Vagina (tissue), 2 donors: ENCODE data around the gene EP400. TPM values are rescaled to one million over a fixed set of nuclear protein-coding genes. Genes with fewer than 3 reads are reported as not detected.

ENCODE experiments used
- DNase-seq, 2 donors: peaks; one replicate each; pipeline ENCODE4 v3.0.0-alpha.2; 2017; ENCODE audit errors: extremely low spot score in 2 of 2
- H3K27ac ChIP-seq: fragments of 200-600 bp; sonication (generic); one replicate; pipeline ENCODE4 v1.5.1; 2019
- H3K27me3 ChIP-seq: fragments of 200-600 bp; sonication (generic); one replicate; pipeline ENCODE4 v1.5.1; 2019
- H3K36me3 ChIP-seq, 2 donors: fragments of 200-600 bp; sonication (generic); one replicate each; pipeline ENCODE4 v1.5.1; 2017 to 2019
- H3K4me1 ChIP-seq: fragments of 200-600 bp; sonication (generic); one replicate; pipeline ENCODE4 v1.5.1; 2019
- H3K4me3 ChIP-seq, 2 donors: fragments of 200-600 bp; sonication (generic); 1 replicate in 1 of 2; 2 replicates in 1 of 2; pipeline ENCODE4 v1.5.1; 2016 to 2019
- H3K9me3 ChIP-seq: fragments of 200-600 bp; sonication (generic); one replicate; pipeline ENCODE4 v1.5.1; 2019
- CTCF ChIP-seq, 3 experiments: fragments of 450-650 bp in 2 of 3; fragments of 200-600 bp in 1 of 3; sonication (generic) in 1 of 3; IDR thresholded peaks; one replicate each; pipeline ENCODE4 v1.5.1; 2017 to 2019; ENCODE audit warnings: antibody characterized with exemption in 3 of 3, mild to moderate bottlenecking in 2 of 3, moderate library complexity in 2 of 3
- POLR2A ChIP-seq, 2 donors: fragments of 450-650 bp; IDR thresholded peaks; one replicate each; pipeline ENCODE4 v1.6.1; 2017; ENCODE audit warnings: antibody characterized with exemption in 2 of 2, mild to moderate bottlenecking in 2 of 2, moderate library complexity in 2 of 2
- POLR2AphosphoS5 ChIP-seq, 2 donors: sonication (generic); formaldehyde crosslinking; IDR thresholded peaks; one replicate each; pipeline ENCODE4 v1.9.0; 2017; ENCODE audit warnings: antibody characterized with exemption in 2 of 2, mild to moderate bottlenecking in 2 of 2, low read depth in 1 of 2; ENCODE audit not compliant: insufficient read depth in 1 of 2
- intact Hi-C: fragments of 100-400 bp; cut with DNase I; formaldehyde crosslinking; loops from one replicate; pipeline ENCODE4 v1.15.1; 2023
- total RNA-seq: library from RNA; depleted of rRNA; stranded (reverse); fragments of >200 nt; gene quantifications from one replicate; pipeline ENCODE4 v1.2.3, GENCODE V29; 2016

The EP400 gene
- total RNA-seq, 1 donor from 2014 or later = 35.6 TPM

- no peak for DNase-seq
- intact Hi-C loops = no loop called here
- TF ChIP-seq POLR2AphosphoS5 (IDR thresholded peaks at IDR 0.05; ENCODE audit: insufficient read depth in 1 of 2, low read depth in 1 of 2) (no peak), POLR2A (IDR thresholded peaks at IDR 0.05) (no peak), CTCF (IDR thresholded peaks at IDR 0.05) (no peak)
- Histone ChIP-seq H3K27me3 (no peaks in the 10 kb centered on the region), H3K36me3 (peaks cover 0 to 47% of the 10 kb centered on the region in 2 donors), H3K4me1 (no peaks in the 10 kb centered on the region), H3K27ac (no peak overlapping the region), H3K9me3 (no peaks in the 10 kb centered on the region), H3K4me3 (no peak overlapping the region)
These were observed 126.2 kb downstream of the EP400 start for GRCh38 chr12:132075714-132076553.

GRCh38 chr12:132076711-132077110 lies 127.0 kb downstream of the EP400 start:
- H3K4me3 ChIP-seq = no peak overlapping the region
- H3K27me3 ChIP-seq = no peaks in the 10 kb centered on the region
- H3K9me3 ChIP-seq = no peaks in the 10 kb centered on the region
- no peak overlapping the region for H3K27ac ChIP-seq
- H3K36me3 ChIP-seq = peaks cover 0 to 40% of the 10 kb centered on the region in 2 donors
- DNase-seq = no peak
- no peak for TF ChIP-seq POLR2A (IDR thresholded peaks at IDR 0.05)
- TF ChIP-seq CTCF (IDR thresholded peaks at IDR 0.05) = no peak
- no peak for TF ChIP-seq POLR2AphosphoS5 (IDR thresholded peaks at IDR 0.05; ENCODE audit: insufficient read depth in 1 of 2, low read depth in 1 of 2)
- intact Hi-C loops = no loop called here
- H3K4me1 ChIP-seq = no peaks in the 10 kb centered on the region

- H3K4me3 ChIP-seq = no peak overlapping the region
- H3K9me3 ChIP-seq = no peaks in the 10 kb centered on the region
- no peak for TF ChIP-seq POLR2A (IDR thresholded peaks at IDR 0.05)
- H3K36me3 ChIP-seq = peaks cover 0 to 40% of the 10 kb centered on the region in 2 donors
- intact Hi-C loops = no loop called here
- no peaks in the 10 kb centered on the region for H3K27me3 ChIP-seq
- H3K4me1 ChIP-seq = no peaks in the 10 kb centered on the region
- H3K27ac ChIP-seq = no peak overlapping the region
- DNase-seq = no peak
These were observed 127.8 kb downstream of the EP400 start for GRCh38 chr12:132077322-132078100.

GRCh38 chr12:132078190-132078589 lies 128.4 kb downstream of the EP400 start:
- H3K4me1 ChIP-seq = no peaks in the 10 kb centered on the region
- intact Hi-C loops = no loop called here
- H3K27me3 ChIP-seq = no peaks in the 10 kb centered on the region
- H3K9me3 ChIP-seq = no peaks in the 10 kb centered on the region
- DNase-seq = no peak
- no peak overlapping the region for H3K4me3 ChIP-seq
- peaks cover 0 to 40% of the 10 kb centered on the region in 2 donors for H3K36me3 ChIP-seq
- H3K27ac ChIP-seq = no peak overlapping the region
- TF ChIP-seq POLR2AphosphoS5 (IDR thresholded peaks at IDR 0.05; ENCODE audit: insufficient read depth in 1 of 2, low read depth in 1 of 2) = no peak
- no peak for TF ChIP-seq POLR2A (IDR thresholded peaks at IDR 0.05)
- no peak for TF ChIP-seq CTCF (IDR thresholded peaks at IDR 0.05)

GRCh38 chr12:132079200-132079599 lies 129.5 kb downstream of the EP400 start:
- intact Hi-C loops = no loop called here
- H3K4me1 ChIP-seq = peaks cover 6% of the 10 kb centered on the region
- no peak overlapping the region for H3K4me3 ChIP-seq
- peaks cover 0 to 39% of the 10 kb centered on the region in 2 donors for H3K36me3 ChIP-seq
- H3K27me3 ChIP-seq = no peaks in the 10 kb centered on the region
- H3K9me3 ChIP-seq = no peaks in the 10 kb centered on the region
- no peak overlapping the region for H3K27ac ChIP-seq
- TF ChIP-seq POLR2A (IDR thresholded peaks at IDR 0.05) (no peak), POLR2AphosphoS5 (IDR thresholded peaks at IDR 0.05; ENCODE audit: insufficient read depth in 1 of 2, low read depth in 1 of 2) (peak in 1 of 2 donors; percentile 20), CTCF (IDR thresholded peaks at IDR 0.05) (no peak)
- no peak for DNase-seq
